GM18519 (cell line): ENCODE measurements around the gene KREMEN2.
A peak's percentile ranks its signal among the peaks of the same experiment; 100 is the strongest.

ENCODE experiments used
- ATAC-seq: cut with Tn5 transposase; IDR thresholded peaks from one replicate; pipeline ENCODE4 v1.9.1; 2021; ENCODE audit warnings: mild to moderate bottlenecking, moderate library complexity; ENCODE audit not compliant: unreplicated experiment, low FRiP score

KREMEN2 gene

DNA sequence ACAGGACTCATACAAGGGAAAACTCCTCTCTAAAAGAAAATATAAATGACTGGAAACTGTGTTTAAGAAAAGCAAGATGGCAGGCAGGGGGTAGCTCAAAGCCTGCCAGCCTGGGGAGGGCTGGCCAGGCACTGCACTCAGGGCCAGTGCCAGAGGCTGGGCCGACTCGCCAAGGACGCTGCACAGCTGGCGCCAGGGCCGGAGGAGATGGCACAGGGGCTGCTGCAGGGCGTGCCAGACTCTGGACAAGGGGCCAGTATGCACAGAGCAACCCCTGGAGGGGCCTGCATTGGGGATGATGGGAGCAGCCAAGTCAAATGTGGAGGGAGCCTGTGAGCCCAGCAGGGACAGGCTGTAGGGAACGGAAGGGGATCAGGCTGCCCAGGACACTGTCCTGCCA lies 12.1 kb downstream of the KREMEN2 start:
- no peak for ATAC-seq

GRCh38 chr16:2976673-2977072 lies 12.6 kb downstream of the KREMEN2 start:
- ATAC-seq = no peak

GRCh38 chr16:2977440-2977839 lies 13.4 kb downstream of the KREMEN2 start:
- ATAC-seq = no peak

GRCh38 chr16:2979669-2980226 lies 15.7 kb downstream of the KREMEN2 start:
- no peak for ATAC-seq

DNA sequence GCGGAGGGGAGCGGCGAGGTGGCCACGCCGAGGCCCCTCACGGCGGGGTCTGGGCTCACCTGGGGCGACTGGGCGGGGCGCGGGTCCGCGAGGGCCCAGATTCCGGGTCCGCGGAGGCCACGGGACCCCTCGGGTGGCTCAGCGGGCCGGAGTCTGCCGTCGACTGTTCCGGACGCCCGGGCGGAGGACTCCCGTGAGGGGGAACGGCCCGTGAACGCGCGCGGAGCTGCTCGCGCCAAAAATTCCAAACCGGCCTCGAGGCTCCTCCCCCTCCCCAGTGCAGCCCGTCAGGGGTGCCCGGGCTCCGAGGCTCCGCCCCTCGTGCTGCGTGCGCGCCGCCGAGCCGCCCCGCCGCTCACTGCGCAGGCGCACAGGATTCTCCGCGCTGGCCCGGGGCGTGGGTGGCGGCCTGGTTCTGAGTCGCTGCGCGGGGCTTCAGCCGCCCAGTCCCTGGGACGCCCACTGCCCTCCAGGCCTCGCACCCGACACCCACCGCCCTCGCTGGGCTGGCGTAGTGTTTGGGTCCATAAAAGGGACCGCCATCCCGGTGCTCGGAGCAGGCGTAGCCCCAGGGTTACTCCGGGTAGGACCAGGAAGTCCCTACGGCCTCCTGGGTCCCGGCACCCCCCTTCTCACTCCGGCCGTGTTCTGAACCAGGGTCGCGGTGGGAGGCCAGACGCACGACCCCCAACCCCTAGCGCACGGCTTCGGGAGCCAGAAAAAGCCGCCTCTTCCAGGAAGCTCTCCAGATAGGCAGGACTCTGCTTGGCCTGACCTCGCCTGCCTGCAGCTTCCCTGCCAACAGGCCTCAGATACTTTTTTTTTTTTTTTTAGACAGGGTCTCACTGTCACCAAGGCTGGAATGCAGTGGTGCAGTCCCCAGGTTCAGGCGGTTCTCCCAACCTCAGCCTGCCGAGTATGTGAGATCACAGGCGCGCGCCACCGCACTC lies 16.4 kb downstream of the KREMEN2 start, which contains the start of gene PKMYT1:
Gene PKMYT1 (minus strand): TSS at position 220 of the 950 bp plus-strand sequence. CDS start 789 bp downstream, outside the sequence.
- ATAC-seq = peak; percentile 44

DNA sequence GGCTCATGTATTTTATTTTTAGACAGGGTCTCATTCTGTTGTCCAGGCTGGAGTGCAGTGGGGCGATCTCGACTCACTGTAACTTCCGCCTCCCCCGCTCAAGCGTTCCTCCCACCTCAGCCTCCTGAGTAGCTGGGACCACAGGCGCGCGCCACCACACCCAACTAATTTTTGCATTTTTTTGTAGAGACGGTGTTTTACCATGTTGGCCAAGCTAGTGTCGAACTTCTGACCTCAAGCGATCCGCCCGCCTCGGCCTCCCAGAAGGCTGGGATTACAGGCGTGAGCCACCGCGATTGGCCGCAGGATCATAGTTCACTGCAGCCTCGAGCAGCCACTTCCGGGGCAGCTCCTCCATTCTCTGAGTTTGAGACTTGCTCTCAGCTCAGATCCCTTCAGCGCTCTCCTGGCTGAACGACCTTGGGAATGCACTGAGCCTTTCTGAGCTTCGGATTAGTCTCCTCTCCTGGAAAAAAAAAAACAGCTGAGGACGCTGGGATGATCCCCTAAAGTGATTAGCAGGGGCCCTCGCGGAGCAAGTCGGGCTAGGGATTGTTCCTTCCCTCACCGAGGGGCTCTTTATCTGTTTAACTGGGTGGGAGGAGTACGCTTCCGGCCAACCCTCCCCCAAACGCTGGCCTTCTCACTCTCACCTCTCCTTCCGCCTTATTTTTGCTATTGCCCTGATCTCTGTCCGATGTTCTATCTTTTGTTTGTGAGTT lies 17.3 kb downstream of the KREMEN2 start:
- no peak for ATAC-seq

DNA sequence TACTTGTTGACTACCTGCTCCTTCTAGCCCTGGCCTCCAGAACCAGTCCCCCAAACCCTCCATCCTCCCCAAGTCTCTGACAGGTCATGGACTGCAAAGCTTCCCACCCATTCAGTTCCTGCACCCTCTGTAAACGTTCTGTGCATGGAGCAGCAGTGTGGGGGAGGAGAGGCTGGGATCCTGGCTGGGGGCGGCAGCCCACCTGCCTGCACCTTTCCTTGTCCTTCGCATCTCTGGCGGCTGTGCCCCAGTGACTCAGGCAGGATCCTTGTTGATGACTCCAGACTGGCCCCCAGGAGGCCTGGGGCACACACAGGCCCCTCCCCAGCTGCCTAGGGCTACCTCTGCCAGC lies 17.8 kb downstream of the KREMEN2 start:
- ATAC-seq = no peak

DNA sequence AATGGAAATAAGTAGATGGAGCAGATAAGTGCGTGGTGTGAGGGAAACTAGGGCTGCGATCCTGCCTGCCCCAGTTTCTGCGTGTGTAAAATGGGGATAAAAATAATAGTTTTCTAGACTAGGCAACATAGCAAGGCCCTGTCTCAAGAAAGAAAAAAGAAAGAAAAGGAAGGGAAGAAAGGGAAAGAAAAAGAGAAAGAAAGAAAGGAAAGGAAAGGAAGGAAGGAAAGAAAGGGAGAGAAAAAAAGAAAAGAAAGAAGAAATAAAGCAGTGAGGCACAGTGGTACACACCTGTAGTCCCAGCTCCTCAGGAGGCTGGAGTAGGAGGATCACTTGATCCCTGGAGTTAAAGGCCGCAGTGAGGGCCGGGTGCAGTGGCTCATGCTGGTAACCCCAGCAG lies 18.3 kb downstream of the KREMEN2 start:
- ATAC-seq = no peak

- ATAC-seq = no peak
These were observed 19.6 kb downstream of the KREMEN2 start for GRCh38 chr16:2983706-2984136.

GRCh38 chr16:2985462-2985861 lies 21.4 kb downstream of the KREMEN2 start:
- no peak for ATAC-seq

GRCh38 chr16:2985893-2986355 lies 21.8 kb downstream of the KREMEN2 start:
- ATAC-seq = no peak

DNA sequence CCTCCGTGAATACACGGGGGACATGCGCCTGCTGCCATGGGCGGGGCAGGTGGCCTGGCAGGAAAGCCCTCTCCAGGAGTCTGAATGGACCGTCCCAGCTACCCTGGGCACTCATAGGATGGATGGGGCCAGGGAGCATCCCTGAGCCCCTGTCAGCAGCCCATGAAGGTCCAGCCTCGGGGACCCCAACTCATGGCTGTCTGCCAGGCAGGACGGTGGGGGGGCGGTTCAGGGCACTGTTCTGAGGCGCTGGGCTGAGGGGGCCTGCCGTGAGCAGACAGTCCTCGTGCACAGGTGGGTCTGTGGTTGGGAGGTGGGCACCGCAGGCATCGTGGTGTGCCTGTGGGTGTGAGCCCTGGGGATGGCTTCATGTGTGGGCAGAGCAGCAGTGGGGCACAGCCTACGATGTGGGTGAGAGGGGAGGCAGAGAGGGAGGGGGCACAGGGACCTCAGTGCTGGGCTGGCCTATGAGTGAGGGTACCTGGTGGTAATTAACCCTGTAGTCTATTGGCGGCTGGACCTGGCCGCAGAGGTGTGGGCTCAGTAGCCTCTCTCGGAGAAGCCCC lies 22.6 kb downstream of the KREMEN2 start:
- ATAC-seq = no peak

GRCh38 chr16:2987286-2987685 lies 23.2 kb downstream of the KREMEN2 start:
- no peak for ATAC-seq

GRCh38 chr16:2987833-2988232 lies 23.8 kb downstream of the KREMEN2 start:
- no peak for ATAC-seq

GRCh38 chr16:2988590-2989099 lies 24.6 kb downstream of the KREMEN2 start:
- no peak for ATAC-seq

GRCh38 chr16:2990891-2991290 lies 26.8 kb downstream of the KREMEN2 start:
- ATAC-seq = no peak

DNA sequence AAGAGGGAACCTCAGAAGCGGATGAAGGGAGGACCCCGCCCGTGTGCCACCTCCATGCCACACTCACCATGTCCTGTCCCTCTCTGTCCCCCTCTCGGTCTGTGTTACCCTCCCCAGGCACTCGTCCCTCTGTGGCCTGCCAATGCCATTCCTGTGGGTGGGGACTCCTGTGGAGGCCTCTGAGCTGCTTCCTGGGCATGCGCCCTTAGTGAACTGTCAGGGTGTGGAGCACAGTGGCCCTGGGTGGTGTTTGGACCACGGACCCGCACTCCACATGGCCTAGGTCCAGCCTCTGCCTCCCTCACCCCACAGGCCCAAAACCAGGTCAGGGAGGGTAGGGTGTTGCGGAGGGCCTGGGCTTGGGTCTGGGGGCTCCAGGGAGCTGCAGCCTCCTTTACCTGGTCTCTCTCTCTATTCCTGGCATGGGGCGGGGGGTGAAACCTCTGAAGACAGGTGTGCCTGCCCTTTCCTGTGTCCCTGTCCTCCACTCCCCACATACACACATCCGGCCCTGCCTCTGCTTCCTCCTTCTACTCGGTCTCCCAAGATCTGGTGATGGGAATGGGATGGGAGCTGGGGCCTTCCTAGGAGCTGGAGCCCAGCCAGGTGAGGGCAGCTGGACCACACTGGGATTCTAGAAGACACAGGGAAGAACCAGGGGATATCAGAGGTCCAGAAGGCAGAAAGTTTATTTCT lies 27.6 kb downstream of the KREMEN2 start:
- ATAC-seq = no peak

DNA sequence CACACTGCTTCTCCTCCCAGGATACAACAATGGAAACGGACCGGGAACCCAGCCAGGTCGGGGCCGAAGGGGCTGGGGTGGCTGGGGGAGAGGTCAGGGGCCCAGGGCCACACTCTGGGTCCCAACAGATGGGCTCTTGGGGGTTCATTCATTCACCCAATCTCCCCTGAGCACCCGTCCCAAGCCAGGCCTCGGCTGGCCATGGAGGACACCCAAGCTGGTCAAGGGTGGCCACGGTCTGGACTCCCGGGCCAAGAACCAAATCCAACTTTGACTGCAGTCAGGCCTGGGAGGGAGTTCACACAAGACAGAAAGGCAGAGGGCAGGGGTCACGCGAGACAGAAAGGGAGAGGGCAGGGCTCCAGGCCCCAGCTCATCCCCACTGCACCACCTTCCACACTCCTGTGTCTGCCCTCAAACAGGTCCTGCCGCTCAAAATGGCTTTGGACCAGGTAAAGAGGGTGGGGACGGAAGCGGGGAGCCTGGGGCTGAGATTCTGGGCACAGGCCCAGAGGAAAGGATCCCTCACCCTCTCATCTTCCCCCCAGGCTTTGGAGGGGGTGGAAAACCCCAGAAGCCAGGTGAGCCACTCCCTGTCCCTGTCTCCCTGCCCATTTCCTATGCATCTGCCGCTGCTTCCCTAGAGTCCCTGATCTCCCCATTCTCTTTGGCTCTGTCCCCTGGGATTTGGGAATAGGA lies 28.5 kb downstream of the KREMEN2 start:
- ATAC-seq = no peak

DNA sequence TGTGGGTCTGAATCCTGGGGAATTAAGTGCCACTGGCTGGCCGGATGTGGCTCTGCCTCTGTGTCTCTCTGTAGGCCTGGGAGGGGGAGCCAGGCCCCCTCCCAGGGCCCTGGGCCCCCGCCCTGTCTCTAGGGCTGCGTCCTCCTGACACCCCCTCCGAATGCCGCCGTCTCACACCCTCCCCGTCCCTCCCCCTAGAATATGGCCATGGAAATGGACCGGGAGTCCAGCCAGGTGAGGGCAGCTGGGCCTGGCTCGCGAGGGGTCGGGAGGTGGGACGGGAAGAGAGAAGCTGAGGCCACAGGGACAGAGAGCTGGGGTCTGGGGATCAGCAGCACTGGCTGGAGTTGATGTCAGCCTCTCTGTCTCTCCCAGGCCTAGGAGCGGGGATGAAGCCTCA lies 32.2 kb downstream of the KREMEN2 start:
- ATAC-seq = no peak
